HG03025 (cell line): ENCODE results near the gene TRIM22.
A peak's percentile ranks its signal among the peaks of the same experiment; 100 is the strongest.
"Not testable (repeated sequence)": the region's sequence is repeated elsewhere in the genome, so short reads cannot be mapped to it uniquely, and the experiment has no call there.

Experiments
- ATAC-seq: cut with Tn5 transposase; IDR thresholded peaks from one replicate; pipeline ENCODE4 v1.9.1; 2021; ENCODE audit warnings: mild to moderate bottlenecking, moderate library complexity; ENCODE audit not compliant: unreplicated experiment, low FRiP score

Gene TRIM22

DNA sequence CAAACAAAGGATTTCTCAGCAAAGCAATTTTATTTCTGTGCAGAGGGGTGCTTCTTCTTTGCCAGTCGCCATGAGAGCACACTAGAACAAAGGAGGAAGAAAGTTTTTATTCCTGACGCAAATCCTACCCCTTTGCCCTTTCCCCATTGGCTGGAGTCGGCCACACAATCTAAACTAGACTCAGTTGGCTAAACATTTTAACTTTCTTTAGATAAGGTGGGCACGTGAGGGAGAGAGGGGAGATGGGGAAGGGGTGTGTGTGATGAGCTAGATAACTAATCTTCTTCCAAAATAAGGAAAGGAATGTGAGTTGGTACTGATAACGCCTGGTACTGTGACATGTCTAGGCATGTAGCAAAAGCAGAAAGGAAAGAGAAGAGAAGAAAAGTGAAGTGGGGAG, 626 bp downstream of the TRIM22 start:
- no peak for ATAC-seq

DNA sequence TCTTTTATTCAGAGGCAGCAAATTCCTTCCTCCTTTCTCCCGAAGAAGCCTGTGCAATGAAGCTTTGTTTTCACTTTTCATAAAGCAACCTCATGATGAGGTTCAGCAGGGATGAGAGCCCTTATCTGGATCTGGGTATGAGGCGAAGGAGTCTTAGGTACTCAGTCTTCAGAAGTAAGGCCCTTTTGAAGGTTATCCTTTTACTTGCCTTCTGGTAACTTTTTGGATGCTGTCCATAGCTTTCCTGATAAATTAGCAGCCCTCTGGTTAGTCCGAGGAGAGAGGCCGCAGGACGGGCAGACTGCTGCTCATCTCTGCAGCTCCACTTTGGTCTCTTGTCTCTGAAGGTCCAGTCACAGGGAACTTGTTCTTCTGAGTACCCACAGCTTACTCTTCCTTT, 1.1 kb downstream of the TRIM22 start:
- ATAC-seq = no peak

DNA sequence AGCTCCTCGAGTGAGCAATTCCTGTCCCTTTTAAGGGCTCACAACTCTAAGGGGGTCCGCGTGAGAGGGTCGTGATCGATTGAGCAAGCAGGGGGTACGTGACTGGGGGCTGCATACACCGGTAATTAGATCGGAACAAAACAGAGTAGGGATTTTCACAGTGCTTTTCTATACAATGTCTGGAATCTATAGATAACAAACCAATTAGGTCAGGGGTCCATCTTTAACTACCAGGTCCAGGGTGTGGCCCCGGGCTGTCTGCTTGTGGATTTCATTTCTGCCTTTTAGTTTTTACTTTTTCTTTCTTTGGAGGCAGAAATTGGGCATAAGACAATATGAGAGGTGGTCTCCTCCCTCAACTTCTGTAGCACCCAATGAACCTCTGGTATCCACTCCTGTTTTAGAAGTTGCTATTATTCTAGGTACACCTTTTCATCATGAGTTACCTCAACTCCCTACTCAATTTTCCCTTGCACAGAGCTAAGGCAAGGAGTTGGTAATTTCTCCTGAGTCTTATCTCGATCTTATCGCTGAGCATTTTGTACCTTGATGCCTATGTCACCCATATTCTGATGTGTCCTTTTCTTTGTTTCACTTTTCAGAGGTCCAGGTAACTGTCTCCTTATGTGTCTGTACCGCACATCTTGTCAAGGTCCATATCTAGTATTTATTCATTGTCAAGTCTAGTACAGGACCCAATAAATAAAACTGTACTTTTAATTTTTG, 1.8 kb downstream of the TRIM22 start:
- ATAC-seq = not testable (repeated sequence)

DNA sequence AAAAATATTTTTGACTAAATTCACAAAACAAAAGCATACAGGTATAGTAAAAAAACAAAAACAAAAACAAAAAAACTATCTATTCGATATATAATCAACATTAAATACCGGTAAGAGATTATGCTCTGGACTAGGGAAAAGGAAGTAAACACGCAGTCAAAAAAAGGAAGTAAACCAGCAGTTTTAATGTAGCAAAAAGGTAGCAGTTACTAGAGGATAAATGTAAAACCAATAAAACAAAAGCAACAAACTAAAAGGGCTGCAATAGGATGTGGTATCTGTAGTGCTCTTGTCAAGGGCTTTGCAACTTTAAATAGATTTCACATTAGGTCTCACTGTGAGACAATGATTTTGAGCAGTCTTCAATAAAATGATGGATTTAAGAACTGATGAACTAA, 2.4 kb downstream of the TRIM22 start:
- no peak for ATAC-seq

DNA sequence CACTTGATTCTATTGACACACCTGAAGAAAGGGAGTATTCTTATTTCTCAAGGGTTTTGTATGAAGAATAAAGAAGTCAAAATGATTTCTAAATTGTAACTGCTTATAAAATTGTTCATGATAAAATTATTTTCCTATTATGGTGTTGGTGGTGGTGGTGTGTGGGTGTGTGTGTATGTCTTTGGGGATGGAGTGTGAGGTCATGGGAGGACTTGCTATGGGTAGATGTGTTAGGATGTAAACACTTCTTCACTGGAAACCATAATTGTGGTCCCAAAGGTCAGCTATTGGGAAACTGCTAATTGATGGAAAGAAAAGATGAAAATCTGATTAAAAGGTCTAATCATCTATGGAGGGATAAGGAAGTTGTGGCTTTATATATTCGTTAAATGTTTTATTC, 5.1 kb downstream of the TRIM22 start:
- ATAC-seq = no peak

DNA sequence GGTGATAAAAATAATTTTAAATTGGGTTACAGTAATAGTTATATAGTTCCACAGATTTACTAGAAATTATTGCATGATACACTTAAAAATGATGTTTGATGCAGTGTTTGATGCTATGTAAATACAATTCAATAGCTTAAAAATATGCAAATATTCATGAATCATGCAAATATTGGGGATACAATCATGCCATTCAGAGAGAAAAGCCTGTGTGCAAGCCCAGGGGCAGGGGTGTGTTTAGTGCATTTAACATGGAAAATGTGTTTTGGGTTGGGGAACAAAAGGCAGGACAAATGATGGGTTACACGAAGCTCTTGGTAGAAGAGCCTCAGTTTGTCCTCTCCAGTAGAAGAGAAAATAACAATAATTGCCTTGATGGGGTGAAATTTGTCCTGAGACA, 6.0 kb downstream of the TRIM22 start:
- ATAC-seq = no peak

DNA sequence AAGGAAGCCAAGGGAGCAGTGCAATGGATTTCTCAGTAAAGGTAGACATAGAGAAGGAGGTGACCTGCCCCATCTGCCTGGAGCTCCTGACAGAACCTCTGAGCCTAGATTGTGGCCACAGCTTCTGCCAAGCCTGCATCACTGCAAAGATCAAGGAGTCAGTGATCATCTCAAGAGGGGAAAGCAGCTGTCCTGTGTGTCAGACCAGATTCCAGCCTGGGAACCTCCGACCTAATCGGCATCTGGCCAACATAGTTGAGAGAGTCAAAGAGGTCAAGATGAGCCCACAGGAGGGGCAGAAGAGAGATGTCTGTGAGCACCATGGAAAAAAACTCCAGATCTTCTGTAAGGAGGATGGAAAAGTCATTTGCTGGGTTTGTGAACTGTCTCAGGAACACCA, 6.6 kb downstream of the TRIM22 start:
- no peak for ATAC-seq

DNA sequence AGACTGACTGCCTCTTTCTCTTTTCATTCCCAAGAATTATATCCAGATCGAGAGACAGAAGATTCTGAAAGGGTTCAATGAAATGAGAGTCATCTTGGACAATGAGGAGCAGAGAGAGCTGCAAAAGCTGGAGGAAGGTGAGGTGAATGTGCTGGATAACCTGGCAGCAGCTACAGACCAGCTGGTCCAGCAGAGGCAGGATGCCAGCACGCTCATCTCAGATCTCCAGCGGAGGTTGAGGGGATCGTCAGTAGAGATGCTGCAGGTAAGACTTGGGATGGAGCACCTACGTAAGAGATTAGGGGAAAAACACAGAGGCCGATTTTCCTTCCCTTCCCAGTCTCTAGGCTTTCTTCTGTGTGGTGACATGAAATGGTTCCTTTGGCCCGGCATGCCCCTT, 8.7 kb downstream of the TRIM22 start:
- no peak for ATAC-seq

DNA sequence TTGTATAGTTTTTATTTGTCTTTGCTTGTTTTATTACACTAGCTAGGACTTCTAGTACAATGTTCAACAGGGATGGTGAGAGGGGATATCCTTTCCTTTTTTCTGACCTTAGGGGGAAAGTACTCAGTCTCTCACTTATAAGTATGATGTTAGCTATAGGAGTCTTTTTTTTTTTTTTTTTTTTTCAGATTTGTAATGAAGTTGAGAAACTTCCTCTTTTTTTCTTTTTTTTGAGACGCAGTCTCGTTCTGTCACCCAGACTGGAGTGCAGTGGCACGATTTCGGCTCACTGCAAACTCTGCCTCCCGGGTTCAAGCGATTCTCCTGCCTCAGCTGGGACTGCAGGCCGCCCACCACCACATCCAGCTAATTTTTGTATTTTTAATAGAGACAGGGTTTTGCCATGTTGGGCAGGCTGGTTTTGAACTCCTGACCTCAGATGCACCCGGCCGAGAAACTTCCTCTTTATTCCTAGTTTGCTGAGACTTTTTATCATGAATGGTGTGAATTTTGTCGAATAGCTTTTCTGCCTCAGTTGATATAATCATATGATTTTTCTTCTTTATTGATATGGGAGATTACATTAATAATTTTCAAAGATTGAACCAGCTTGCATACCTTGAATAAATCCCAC, 10.9 kb downstream of the TRIM22 start:
- ATAC-seq = no peak

DNA sequence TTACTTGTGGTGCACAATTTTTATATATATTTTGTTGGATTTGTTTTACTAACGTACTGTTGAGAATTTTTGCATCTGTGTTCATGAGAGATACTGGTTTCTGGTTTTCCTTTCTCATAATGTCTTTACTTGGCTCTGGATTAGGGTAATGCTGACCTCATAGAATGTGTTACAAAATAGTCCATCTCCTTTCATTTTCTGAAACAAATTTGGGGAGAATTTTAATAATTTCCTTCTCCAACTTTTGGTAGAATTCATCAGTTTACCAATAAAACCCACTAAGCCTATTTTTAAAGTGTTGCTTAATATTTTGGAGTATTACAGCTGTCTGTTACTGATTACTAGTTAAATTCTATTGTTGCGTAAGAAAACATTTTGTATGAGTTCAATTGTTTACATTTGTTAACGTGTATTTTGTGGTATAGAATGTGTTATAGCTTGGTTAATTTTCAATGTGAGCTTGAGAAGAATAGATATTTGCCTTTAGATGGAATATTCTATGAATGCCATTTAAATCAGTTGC, 11.5 kb downstream of the TRIM22 start:
- no peak for ATAC-seq

DNA sequence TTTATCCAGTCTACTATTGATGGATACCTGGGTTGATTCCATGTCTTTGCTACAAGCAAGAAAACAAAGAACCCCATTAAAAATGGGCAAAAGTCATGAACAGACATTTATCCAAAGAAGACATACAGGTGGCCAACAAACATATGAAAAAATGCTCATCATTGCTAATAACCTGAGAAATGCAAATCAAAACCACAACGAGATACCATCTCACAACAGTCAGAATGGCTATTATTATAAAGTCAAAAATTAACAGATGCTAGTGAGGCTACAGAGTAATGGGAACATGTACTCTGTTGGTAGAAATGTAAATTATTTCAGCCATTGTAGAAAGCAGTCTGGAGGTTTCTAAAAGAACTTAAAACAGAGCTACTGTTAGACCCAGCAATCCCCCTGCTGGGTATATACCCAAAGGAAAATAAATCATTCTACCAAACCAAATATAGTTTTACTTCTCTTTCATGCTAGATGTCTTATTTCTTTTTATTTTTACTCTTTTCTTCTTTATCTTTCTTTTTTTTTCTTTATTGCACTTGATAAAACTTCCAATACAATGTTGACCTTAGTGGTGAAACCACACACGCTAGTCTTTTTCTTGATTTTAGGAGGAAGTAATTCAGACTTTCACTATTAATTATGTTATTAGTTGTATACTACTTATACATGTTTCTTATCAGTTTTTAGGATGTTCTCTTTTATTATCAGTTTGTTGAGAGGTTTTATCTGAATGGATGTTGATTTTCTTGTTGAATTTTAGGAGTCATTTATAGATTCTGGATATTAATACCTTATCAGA, 14.3 kb downstream of the TRIM22 start:
- peak; percentile 73 for ATAC-seq

DNA sequence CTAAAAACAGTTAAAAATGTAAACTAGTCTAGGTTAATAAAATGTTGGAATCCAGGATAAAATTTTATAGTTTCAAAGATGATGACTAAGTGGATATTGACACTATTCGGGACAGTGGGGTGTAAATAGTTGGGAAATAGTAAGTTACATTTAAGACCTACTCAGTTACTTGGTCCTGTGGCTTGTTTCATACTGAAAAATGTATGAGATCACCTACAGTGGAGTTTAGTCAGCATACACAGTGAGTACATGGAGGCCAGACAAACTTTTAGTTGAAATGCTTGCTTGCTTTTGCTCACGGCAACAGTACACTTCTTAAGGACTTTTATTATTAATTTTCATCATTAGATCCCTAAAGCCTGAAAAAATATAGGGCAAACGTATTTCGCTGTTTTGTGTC, 16.1 kb downstream of the TRIM22 start:
- no peak for ATAC-seq

DNA sequence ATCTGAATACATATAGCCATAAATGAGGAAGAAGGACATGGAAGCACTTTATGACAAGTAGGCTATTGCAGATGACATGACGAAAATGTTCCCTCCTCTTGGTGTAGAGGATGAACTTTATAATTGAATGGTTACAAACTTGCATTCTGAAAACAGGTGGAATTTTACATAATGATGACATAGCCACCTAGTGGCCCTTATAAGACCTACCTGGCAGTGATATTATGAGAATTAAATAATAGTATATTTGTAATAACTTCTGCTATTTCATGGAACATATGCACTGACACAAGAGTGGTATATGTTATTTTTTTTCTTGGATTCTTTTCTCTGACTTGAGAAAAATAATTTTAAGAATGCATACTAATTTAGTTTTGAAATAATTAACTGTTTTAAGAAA, 22.9 kb downstream of the TRIM22 start:
- ATAC-seq = no peak

DNA sequence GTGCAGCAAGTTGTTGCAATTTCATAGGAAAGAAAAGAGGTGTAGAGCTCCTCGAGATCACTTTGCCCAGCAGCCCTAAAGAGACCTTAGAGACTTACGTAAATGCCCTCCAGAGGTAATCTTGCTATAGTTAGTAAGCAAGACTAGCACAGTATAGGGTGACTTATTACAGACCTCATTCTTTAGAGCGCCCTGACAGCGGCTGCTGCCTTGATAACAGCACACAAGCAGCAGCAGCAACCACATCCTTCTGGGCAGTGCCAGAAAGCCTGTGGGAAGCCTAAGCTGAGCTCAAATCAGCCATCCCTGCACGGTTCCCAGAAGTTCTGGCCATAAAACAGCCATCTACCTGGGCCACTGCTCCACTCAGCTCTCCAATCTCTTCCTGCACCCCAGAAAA, 24.1 kb downstream of the TRIM22 start:
- no peak for ATAC-seq

DNA sequence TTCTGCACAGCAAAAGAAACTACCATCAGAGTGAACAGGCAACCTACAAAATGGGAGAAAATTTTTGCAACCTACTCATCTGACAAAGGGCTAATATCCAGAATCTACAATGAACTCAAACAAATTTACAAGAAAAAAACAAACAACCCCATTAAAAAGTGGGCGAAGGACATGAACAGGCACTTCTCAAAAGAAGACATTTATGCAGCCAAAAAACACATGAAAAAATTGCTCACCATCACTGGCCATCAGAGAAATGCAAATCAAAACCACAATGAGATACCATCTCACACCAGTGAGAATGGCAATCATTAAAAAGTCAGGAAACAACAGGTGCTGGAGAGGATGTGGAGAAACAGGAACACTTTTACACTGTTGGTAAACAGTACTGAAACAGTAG, 26.9 kb downstream of the TRIM22 start:
- ATAC-seq = not testable (repeated sequence)

DNA sequence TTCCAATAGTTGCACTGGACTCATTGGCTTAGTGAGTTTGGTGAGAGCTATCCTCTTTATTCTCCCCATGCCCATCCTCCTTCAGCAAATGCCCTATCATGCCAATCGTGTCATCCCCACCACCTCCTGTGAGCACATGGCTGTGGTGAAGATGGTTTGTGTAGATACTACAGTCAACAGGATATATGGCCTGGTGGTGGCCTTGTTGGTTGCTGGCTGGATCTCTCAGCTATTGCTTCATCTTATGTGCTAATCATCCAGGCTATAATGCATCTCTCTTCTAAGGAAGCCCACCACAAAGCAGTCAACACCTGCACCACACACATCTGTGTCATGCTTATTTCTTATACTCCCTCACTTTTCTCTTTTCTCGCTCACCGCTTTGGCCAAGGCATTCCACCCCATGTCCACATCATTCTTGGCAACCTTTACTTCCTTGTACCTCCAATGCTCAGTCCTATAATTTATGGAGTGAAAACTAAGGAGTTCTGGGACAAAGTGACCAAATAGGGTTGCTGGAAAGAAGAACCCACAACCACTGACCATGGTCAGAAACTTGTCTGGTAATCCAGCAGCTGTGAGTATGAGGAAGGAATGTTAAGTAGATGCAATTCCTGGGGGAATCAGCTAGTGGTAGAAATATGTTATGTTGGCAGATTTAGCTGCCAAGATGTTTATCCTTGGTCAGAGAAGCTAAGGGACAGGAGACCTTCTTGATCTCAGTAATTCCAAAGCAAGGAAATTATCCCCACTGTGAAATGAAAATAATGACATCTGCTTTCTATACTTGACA, 30.3 kb downstream of the TRIM22 start:
- ATAC-seq = no peak

DNA sequence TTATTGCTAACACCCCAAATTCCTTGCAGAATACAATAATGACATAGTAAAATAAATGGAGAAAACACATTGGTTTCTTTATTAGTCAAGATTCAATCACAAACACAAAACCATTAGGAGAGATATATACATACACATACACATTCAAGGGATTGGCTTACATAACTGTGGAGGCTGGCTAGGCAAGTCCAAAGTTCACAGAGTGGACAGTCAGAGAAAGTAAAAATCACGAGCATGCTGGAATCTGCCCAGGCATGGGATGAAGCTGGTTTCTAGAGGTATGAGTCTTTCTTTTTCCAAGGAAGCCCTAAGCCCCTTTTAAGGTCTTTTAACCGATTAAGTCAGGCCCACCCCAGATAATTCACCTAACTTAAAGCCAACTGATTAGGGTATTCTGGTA, 33.0 kb downstream of the TRIM22 start:
- no peak for ATAC-seq

DNA sequence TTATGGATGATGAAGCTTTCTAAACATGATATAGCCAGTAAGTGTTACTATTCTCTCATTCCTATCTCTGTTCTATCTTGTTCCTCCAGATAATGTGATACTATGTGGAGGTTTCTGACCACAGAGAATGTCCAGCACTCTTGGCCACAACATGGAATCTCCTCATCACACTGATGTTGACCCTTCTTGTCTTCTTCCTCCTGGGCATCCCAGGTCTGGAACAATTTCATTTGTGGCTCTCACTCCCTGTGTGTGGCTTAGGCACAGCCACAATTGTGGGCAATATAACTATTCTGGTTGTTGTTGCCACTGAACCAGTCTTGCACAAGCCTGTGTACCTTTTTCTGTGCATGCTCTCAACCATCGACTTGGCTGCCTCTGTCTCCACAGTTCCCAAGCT, 36.8 kb downstream of the TRIM22 start:
- ATAC-seq = no peak

DNA sequence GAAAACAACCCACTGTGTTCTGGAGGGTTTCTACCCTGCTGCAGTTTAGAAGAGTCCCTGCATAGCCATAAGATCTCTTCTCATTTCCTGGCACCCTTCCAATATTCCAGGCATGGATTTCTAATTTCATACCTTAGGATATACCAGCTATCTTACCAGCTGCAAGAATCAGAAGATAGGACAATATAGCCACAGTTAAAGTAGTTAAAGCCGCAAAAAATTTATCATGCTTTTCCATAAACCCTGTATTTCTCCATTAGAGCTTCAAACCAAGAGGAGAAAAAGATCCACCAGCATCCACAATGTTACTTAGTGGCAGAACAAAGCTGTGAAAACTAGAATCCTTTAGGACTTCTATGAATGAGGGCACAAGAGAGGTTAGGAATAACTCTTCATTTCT, 38.1 kb downstream of the TRIM22 start:
- ATAC-seq = no peak

DNA sequence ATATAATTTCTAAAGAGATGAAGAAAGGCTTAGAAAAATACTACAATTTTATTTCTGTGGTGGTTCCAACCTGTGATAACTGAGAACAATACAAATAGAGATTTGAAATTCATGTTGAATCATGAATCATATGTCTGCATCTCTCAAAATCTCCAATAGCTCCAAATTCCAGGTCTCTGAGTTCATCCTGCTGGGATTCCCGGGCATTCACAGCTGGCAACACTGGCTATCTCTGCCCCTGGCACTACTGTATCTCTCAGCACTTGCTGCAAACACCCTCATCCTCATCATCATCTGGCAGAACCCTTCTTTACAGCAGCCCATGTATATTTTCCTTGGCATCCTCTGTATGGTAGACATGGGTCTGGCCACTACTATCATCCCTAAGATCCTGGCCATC, 46.8 kb downstream of the TRIM22 start, which contains the start of gene OR56B1:
Gene OR56B1, plus strand, starts transcription at position 53 of the 400 bp plus-strand sequence. Its CDS starts 69 bp downstream, at position 122.
- no peak for ATAC-seq

DNA sequence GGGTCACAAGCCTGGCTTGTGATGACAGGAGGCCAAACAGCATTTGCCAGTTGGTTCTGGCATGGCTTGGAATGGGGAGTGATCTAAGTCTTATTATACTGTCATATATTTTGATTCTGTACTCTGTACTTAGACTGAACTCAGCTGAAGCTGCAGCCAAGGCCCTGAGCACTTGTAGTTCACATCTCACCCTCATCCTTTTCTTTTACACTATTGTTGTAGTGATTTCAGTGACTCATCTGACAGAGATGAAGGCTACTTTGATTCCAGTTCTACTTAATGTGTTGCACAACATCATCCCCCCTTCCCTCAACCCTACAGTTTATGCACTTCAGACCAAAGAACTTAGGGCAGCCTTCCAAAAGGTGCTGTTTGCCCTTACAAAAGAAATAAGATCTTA, 47.5 kb downstream of the TRIM22 start:
- no peak for ATAC-seq
